KG1 (cell line): Measurements from ENCODE around the gene EIF3B.
A peak's percentile ranks its signal among the peaks of the same experiment; 100 is the strongest.
"Not testable (repeated sequence)": the region's sequence is repeated elsewhere in the genome, so short reads cannot be mapped to it uniquely, and the experiment has no call there.

Experiments
- DNase-seq: peaks from one replicate; lab custom pipeline; 2025; lab: John Stamatoyannopoulos, UW

EIF3B gene

DNA sequence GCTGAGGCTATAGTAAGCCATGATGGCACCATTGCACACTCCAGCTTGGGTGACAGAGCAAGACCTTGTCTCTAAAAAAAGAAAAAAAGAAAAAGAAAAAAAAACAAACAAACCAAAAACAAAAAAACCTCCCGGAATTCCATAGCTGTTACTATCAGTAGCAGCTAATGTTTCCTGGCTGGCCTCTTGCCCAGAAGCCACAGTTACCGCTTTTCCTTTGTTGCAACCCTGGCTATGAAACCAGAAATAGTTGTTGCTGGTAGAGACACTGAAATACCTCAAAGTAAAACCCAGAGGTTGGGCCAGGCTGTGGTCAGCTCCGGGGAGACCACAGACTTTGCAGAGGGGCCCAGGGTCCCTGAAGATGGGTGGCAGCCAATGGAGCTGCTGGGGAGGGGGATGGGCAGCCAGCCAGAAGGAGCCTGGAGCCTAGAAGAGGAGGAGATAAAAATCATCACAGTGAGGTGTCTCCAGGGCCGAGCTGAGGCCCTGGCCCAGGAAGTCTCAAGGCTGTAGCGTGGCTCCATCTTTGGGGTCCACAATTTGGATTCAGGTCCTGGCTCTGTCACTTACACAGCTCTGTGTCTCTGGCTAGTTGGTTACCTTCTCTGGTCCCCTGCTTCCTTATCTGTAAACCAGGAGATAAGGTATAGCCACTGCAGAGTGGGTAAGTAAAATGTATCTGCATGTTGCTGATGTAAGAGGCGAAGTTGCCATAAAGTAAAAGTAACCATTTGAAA is 45.4 kb downstream of the EIF3B start:
- DNase-seq, result peak; percentile 90

DNA sequence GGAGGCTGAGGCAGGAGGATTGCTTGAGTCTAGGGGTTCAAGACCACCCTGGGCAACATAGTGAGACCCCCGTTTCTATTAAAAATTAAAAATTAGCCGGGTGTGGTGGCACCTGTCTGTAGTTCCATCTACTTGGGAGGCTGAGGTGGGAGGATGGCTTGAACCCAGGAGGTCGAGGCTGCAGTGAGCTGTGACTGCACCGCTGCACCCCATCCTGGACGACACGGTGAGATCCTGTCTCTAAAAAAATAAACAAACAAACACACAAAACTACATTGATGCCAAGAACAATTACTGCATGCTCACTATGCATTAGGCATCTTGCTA is 48.0 kb downstream of the EIF3B start:
- DNase-seq, result no peak

DNA sequence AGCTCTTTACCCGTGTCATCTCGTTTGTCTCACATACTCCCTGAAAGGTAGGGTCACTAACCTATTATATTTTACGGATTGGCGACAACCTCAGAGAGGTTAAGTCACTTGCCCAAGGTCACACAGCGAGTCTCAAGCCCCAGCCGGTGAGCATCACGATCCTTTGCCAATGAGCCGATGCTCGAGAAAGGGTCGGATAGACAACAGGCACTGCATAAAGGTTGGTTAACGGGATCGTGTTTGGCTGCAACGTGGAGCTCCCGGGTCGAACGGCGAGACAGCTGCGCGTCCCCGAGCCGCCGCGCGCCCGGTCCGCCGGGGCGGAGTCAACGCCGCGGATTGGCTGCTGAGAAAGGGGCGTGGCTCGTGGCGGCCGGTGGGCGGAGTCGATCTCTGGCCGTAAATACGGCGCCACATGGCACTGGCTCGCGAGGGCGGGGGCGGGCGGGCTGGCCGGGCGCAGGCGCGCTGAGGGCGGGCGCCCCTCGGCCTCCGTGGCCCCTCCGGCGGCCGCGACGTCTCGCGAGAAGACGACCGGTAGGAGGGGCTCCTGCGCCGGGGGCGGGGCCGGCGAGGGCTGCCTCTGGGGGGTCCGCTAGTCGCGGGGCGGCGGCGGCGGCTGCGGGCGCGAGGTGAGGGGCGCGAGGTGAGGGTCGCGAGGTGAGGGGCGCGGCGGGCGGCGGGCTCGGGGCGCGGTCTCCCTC is 48.5 kb downstream of the EIF3B start, which contains the start of gene CHST12:
Gene CHST12 (plus strand): TSS at position 598 of the 704 bp plus-strand sequence. CDS start 29,029 bp downstream, outside the sequence.
- DNase-seq, result peak; percentile 70

DNA sequence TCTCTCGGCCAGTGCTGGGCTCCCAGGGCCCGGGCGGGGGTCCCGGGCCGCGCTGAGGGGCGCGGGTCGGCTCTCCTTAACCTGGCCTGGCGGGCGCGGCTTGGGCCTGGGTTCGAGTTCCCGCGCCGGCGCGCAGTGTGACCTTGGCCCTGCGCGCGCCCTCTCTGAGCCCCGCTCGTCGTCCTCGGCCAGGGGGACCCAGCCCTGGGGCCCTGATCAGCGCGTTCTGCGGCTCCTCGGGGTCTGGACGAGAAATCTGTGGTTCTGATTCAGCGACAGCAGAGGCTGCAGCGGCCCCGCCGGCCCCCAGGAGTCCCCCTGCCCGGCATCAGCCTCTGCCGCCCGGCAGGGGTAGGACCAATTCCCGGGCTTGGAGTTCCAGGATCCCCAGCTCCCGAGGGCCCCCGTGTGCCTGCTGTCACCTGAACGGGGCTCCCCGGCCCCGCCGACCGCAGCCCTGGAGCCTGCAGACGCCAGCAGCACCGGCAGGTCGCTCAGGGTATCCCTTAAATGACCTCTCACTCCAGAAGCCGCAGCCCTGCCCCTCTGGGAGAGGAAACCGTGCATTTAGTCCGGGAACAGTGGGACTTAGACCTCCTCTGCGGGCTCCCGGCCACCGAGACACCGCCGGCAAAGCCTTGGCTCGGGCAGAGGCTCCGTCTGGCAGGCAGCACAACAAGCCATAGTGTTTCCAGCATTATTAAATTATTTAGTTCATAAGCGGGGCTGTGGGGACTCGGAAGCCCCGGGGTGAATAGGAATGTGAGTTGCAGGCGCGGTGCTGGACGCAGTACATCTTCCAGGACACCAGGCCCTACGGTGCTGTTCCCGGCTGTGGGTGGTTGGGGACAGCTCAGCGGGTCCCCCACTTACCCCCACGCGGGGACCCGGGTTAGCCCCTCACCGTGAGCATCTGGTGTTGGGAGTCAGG is 49.4 kb downstream of the EIF3B start:
- no peak for DNase-seq

DNA sequence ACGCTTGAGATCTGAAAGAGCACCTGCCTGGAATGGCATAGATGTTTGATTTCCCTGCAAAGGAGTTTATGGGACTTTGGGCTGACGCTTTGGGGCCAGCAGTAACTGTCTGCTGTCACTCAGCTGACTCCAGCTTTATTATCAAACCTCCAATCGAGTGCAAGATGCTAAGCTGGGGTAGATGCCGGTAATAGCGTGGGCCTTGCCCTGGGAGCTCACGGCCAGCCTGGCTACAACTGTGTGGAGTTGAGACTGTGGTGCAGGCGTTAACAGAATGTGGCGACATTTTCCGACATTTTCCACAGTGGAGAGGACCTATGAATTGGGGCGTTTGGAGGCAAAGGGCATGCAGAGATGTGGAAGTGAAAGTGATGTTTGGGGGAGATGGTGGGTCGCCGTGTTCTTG is 50.1 kb downstream of the EIF3B start:
- no peak for DNase-seq

DNA sequence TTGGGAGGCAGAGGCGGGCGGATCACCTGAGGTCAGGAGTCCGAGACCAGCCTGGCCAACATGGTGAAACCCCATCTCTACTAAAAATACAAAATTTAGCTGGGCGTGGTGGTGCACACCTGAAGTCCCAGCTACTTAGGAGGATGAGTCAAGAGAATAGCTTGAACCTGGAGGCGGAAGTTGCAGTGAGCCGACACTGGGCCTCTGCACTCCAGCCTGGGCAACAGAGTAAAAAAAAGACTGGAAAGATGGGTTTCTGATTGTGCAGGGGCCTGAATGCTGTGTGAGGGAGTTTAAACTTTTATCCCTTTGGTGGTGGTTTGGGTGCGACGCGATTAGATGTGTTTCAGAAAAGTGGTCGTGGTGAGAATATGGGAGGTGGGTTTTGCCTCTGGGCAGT is 50.6 kb downstream of the EIF3B start:
- DNase-seq, result no peak

DNA sequence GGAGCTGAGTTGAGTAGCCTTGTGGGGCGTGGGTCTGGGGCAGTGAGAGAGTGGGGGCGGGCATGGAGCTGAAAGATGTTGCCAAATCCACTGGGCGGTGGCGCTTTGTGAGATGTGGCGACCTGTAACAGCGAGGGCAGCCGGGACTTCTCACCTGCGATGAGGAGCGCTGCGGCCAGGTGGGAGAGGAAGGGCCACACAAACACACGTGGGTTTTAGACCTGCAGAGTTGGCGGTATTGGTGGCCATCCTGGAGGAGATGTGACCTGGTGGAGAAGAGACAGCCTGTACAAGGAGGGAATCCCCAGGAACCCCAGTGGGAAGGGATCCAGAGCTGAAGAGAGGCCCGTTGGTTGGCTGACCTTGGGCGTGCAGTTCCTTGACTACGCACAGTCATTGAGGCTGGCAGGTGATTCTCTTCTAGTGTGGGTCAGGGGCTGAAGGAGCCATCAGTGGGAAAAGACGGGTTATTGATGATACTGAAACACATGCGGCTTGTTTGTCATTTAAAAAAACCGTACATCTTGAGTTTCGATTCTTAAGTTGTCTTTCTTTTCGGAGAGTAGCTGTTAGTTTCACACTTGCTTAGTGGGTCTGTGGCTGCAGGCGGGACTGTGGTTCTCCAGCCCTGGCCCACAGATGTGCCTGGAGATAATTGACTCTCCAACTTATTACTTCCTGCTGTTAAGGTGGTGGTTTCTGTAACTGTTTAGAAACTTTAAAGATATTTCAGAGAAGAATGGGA is 51.1 kb downstream of the EIF3B start:
- peak; percentile 74 for DNase-seq

DNA sequence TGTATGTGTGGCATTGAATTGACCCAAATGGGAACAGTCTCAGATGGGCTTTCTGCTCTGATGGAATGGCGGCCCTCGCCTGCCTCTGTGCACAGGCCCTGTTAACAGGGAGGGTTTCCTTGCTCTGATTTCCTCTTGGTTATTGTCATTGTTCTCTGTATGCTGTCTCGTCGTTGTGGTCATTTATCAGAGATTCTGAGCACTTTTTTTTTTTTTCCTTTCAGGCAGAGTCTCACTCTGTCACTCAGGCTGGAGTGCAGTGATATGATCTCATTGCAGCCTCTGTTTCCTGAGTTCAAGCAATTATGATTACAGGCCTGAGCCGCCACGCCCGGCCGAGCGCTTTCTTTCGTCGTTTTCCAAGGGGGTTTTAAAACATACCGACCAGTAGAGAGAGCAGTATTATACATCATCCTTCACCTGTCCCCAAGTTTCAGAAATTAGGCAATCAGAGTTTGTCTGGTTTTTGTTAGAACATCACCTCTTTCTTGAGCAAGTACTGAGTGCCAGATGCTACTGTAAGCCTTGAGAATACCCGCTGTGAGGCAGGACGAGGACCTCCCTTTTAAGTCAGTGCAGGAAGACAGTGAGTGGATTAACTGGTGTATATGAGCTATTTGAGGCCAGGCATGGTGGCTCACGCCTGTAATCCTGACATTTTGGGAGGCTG is 55.3 kb downstream of the EIF3B start:
- DNase-seq, result peak; percentile 30

DNA sequence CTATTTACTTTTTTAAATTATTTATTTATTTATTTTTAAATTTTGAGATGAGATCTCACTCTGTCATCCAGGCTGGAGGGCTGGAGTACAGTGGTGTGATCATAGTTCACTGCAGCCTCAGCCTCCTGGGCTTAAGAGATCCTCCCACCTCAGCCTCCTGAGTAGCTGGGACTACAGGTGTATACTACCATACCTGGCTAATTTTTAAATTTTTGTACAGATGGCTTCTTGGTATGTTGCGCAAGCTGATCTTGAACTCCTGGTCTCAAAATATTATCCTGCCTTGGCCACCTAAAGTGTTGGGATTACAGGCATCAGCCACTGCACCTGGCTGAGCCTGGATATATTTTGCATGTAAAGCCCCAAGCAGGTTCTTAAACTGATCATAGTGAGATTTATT is 56.4 kb downstream of the EIF3B start:
- no peak for DNase-seq

DNA sequence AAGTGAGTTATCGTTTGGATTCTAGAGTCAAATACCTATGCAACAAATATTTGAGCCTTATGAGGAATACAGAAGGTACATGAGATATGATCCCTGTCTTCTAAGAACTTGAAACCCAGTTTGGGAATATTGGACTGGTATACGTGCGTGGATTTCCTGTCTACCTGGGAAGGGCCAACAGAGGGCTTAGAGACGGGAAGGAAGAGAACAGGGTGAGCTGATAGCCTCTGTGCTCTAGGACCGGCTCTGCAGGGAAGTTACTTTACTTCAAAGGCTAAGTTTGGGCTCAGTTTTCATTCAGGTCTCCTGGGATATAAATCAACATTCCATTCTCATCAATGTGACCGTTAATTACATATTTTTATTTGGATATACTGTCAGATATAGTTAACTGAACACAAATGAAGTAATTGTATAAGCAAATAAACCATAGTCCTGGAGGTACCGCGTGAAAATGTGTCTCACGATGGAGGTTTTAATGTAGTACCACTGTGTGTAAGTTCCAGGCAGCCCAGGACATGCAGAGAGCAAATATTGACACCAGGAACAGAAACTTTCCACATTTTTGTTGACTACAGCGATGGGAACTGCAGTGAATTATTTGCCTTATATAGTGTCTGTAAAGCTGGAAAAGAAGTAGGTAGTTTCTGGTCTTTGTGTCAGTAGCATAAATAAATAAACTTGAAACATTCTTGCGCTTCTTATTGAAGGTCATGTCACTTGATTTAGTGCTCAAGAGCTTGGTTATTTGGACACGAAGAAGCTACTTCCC is 57.4 kb downstream of the EIF3B start:
- DNase-seq, result no peak

DNA sequence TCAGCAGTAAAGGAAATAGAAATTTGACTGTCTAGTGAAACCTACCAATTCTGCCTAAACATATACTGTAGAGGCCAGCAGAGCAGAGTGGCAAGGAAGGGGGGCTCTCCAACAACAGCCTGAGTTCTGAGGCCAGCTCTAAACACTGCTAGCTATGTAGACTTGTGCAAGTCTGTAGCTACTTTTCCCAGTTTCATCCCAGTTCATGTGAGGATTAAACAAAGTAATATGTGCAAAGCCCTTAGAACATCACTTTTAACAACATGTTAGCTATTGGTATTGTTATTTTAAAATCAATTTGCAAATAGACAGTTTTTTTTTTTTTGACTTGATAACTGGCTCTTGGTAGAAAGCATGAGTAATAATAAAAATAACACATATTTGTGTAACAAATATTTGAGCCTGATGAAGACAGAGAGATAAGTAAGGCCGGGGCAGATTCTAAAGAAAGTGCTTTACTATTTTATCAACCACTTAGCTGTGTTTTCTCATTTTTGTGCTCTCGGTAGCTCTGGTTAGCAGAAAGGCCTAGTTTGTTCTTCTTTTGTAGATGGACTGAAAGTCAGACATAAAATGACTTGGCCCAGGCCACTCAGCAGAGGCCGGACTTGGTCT is 58.1 kb downstream of the EIF3B start:
- DNase-seq, result no peak

DNA sequence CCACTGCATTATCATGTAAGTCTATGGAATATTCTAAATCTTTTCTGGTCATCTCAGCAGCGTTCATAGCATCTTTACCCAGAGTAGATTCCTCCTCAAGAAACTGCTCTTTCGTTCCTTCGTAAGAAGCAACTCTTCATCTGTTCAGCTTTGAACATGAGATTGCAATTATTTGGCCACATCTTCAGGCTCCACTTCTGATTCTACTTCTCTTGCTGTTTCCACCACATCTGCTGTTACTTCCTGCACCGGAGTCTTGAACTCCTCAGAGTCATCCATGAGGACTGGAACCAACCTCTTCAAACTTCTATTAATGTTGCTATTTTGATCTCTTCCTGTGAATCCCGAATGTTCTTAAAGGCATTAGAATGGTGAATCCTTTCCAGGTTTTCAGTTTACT is 61.4 kb downstream of the EIF3B start:
- DNase-seq, result no peak

DNA sequence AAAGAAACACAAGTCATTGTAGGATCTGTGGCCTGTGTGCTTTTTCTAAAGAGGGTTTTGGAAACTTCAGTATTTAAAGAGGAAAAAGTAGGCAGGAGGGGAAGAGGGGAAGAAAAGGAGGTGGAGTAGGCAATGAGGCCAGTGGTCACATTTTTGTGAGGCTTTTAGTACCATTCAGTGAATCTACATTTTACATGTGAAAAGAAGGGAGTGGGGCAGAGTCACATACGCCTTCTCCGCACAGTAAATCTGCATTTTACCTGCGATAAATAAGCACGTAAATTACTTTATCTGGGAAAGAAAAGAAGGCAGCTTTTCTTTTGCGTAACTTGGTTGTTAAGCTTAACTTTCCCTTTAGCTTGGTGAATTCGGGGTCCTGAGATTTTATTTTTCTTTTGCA is 62.0 kb downstream of the EIF3B start:
- no peak for DNase-seq

DNA sequence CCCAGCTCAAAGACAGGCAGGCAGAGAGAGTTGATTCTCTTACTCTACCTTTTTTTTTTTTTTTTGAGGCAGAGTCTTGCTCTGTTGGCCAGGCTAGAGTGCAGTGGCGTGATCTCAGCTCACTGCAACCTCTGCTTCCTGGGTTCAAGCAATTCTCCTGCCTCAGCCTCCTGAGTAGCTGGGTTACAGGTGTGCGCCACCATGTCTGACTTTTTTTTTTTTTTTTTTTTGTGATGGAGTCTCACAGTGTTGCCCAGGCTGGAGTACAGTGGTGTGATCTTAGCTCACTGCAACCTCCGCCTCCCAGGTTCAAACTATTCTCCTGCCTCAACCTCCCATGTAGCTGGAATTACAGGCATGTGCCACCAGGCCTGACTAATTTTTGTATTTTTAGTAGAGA is 62.6 kb downstream of the EIF3B start:
- not testable (repeated sequence) for DNase-seq

DNA sequence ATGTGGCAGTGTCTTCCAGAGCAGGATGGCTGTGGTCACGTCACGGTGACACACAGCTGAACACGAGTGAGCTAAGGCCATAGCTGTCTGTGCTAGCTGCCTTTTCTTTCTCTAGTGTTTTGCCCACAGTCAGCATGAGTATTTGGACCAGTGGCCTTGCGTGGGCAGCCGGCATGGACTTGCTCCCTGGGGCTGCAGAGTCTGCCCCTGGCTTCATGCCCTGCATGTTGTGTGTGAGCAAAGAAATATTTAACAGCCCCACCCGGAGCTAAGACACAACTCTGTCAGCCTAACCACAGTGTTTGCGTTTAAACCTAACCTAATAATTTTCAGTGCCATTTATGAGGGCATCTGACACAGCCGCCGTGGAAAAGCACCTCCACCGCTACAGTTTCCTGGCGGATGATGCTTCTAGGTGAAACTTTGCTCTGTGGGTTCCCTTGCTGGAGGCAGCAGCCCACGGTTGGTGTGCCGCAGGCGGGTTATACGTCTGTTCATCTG is 63.4 kb downstream of the EIF3B start:
- DNase-seq, result no peak

DNA sequence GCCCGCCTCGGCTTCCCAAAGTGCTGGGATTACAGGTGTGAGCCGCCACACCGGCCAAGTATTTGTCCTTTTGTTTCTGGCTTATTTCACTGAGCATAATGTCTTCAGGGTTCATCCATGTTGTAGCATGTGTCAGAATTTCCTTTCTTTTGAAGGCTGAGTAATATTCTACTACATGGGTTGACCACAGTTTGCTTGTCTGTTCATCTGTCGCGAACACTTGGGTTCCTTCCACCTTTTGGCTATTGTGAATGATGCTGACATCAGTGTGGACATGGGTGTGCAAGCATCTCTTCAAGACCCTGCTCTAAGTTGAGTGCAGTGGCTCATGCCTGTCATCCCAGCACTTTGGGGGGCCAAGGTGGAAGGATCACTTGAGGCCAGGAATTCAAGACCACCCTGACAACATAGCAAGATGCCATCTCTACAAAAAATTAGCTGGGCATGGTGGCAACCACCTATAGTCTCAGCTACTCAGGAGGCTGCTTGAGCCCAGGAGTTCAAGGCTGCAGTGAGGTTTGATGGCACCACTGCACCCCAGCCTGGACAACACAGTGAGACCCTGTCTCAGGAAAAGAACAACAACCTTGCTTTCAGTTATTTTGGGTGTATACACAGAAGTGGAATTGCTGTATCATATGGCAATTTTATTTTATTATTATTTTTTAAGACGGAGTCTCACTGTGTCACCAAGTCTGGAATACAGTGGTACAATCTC is 65.7 kb downstream of the EIF3B start:
- no peak for DNase-seq

DNA sequence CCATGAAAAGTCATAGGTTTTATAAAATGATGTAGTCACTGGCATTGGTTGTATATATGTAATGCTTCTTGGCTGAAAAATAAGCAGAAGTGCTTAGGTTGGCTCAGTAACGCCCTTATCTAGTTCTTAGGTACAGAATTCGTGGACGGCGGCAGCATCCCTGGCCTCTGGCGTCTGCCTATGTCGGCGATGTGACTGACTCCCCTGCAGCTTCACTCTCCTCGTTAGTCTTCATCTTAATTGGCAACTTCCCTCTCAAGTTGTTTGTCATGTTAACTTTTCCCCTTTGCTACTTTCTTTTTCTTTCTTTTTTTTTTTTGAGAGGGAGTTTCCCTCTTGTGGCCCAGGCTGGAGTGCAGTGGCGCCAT is 67.3 kb downstream of the EIF3B start:
- DNase-seq, result no peak

DNA sequence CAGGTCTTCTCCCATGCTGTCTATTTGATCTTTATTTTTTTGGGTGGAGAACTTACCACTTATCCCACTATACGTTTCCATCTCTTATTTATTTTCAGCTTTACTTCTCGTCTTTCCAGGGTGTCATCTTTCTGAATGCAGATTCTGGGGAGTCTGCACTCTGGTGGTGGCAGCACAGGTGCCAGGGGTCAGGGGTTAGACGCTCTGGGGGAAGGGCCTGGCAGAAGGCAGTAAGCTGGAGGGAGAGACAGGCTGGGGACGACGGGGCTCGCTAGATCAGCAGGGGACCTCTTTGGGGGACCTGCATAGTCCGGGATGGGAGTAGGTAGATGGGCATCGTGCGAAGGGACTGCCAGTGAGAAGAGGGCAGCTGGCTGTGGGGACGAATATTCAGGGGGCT is 71.1 kb downstream of the EIF3B start:
- no peak for DNase-seq
